Adrenal gland (tissue), 5 donors: Measurements from ENCODE around the gene ZBTB46.

Experiments used
- POLR2A ChIP-seq, 2 donors: fragments of 450-650 bp; IDR thresholded peaks; one replicate each; pipeline ENCODE4 v1.6.1; 2017; ENCODE audit warnings: antibody characterized with exemption in 2 of 2, mild to moderate bottlenecking in 2 of 2, moderate library complexity in 1 of 2
- TF ChIP-seq, protein P1 (sequence below), 6 experiments: fragments of 450-650 bp in 4 of 6; fragments of 200-600 bp in 2 of 6; sonication (generic) in 1 of 6; IDR thresholded peaks; 1 replicate in 5 of 6; 2 replicates in 1 of 6; pipeline versions ENCODE4 v1.5.1 to v1.8.0; 2016 to 2021; ENCODE audit warnings: antibody characterized with exemption in 6 of 6, mild to moderate bottlenecking in 2 of 6, moderate library complexity in 1 of 6
- donor health status: DM: no; HTN: no; CAD: no.

DNA sequence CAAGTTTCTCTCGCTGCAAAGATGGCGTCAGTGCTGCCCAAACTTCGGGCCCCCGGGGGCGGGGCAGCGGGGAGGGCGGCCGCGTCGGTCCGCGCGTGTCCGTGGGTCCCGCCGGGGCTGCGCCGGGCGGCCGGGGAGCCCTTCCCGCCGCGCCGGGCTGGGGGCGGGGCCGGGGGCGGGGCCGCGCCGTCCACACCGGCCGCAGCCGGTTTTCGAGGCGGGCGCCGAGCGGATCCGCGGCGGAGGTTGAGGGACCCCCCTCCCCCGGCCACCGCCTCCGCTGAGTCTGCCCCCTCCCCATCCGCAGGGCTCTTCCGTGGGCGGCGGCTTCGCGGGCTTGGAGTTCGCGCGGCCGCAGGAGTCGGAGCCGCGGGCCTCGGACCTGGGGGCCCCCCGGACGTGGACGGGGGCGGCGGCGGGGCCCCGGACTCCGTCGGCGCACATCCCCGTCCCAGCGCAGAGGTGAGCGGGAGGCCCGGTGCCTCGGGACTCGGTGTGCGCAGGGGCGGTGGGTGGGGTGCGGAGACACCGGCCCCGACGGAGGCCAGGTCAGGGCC lies 90.9 kb downstream of the ZBTB46 start:
- TF ChIP-seq, protein P1, sequence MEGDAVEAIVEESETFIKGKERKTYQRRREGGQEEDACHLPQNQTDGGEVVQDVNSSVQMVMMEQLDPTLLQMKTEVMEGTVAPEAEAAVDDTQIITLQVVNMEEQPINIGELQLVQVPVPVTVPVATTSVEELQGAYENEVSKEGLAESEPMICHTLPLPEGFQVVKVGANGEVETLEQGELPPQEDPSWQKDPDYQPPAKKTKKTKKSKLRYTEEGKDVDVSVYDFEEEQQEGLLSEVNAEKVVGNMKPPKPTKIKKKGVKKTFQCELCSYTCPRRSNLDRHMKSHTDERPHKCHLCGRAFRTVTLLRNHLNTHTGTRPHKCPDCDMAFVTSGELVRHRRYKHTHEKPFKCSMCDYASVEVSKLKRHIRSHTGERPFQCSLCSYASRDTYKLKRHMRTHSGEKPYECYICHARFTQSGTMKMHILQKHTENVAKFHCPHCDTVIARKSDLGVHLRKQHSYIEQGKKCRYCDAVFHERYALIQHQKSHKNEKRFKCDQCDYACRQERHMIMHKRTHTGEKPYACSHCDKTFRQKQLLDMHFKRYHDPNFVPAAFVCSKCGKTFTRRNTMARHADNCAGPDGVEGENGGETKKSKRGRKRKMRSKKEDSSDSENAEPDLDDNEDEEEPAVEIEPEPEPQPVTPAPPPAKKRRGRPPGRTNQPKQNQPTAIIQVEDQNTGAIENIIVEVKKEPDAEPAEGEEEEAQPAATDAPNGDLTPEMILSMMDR (IDR thresholded peaks at IDR 0.05): no peak
- no peak for TF ChIP-seq POLR2A (IDR thresholded peaks at IDR 0.05)
